Astrocyte (in vitro differentiated cells and primary cell): ENCODE results near the gene FBXW5. TPM values are rescaled to one million over a fixed set of nuclear protein-coding genes. Genes with fewer than 3 reads are reported as not detected.

Experiments used
- DNase-seq: peaks from one replicate; pipeline ENCODE4 v3.0.0-alpha.2; 2010; ENCODE audit warnings: low read depth
- FAIRE-seq: peaks from 2 replicates; lab custom pipeline; 2011; peaks lifted over from hg19 to GRCh38; lab: Jason Lieb, UNC
- H2AFZ ChIP-seq: 2 replicates; pipeline ENCODE4 v1.6.0; 2012; ENCODE audit warnings: low read depth, low read length, inconsistent platforms
- H3K27ac ChIP-seq: 2 replicates; pipeline ENCODE4 v1.5.1; 2011; ENCODE audit warnings: low read depth, low read length, inconsistent platforms
- H3K27me3 ChIP-seq: 2 replicates; pipeline ENCODE4 v1.6.0; 2011; ENCODE audit warnings: low read length, inconsistent platforms; ENCODE audit not compliant: insufficient read depth
- H3K36me3 ChIP-seq: 2 replicates; pipeline ENCODE4 v1.5.1; 2011; ENCODE audit warnings: low read length, inconsistent platforms; ENCODE audit not compliant: insufficient read depth
- H3K4me1 ChIP-seq: 2 replicates; pipeline ENCODE4 v1.5.1; 2011; ENCODE audit warnings: low read length, inconsistent platforms; ENCODE audit not compliant: insufficient read depth
- H3K4me2 ChIP-seq: 2 replicates; pipeline ENCODE4 v1.6.0; 2012; ENCODE audit warnings: low read length, inconsistent platforms
- H3K4me3 ChIP-seq: 2 replicates; pipeline ENCODE4 v1.5.1; 2011; ENCODE audit warnings: low read depth, mild to moderate bottlenecking, low read length, inconsistent platforms; ENCODE audit not compliant: insufficient read depth
- H3K79me2 ChIP-seq: 2 replicates; pipeline ENCODE4 v1.6.0; 2012; ENCODE audit warnings: mild to moderate bottlenecking, low read length, inconsistent platforms; ENCODE audit not compliant: insufficient read depth
- H3K9ac ChIP-seq: 2 replicates; pipeline ENCODE4 v1.6.0; 2012; ENCODE audit warnings: mild to moderate bottlenecking, low read length, inconsistent platforms
- H3K9me3 ChIP-seq: 2 replicates; pipeline ENCODE4 v1.5.1; 2012; ENCODE audit warnings: low read depth, mild to moderate bottlenecking, low read length, inconsistent platforms; ENCODE audit not compliant: insufficient read depth
- H4K20me1 ChIP-seq: 2 replicates; pipeline ENCODE4 v1.6.0; 2012; ENCODE audit warnings: low read length, inconsistent platforms; ENCODE audit not compliant: insufficient read depth
- H3K27ac Mint-ChIP-seq: one replicate; pipeline ENCODE4 v1.8.0; 2021; ENCODE audit warnings: mild to moderate bottlenecking, mixed read lengths; ENCODE audit not compliant: unreplicated experiment
- H3K27me3 Mint-ChIP-seq: one replicate; pipeline ENCODE4 v1.8.0; 2021; ENCODE audit warnings: low read depth, mixed read lengths; ENCODE audit not compliant: unreplicated experiment
- H3K36me3 Mint-ChIP-seq: one replicate; pipeline ENCODE4 v1.8.0; 2021; ENCODE audit warnings: low read depth, mixed read lengths; ENCODE audit not compliant: unreplicated experiment
- H3K4me1 Mint-ChIP-seq: one replicate; pipeline ENCODE4 v1.8.0; 2021; ENCODE audit warnings: low read depth, mixed read lengths; ENCODE audit not compliant: unreplicated experiment
- H3K4me3 Mint-ChIP-seq: one replicate; pipeline ENCODE4 v1.8.0; 2021; ENCODE audit warnings: mild to moderate bottlenecking, moderate library complexity, mixed read lengths; ENCODE audit not compliant: unreplicated experiment
- H3K9me3 Mint-ChIP-seq: one replicate; pipeline ENCODE4 v1.8.0; 2021; ENCODE audit warnings: mild to moderate bottlenecking, mixed read lengths; ENCODE audit not compliant: unreplicated experiment
- CTCF ChIP-seq: IDR thresholded peaks from 2 replicates; pipeline ENCODE4 v1.5.1; 2011; ENCODE audit warnings: low read depth, mild to moderate bottlenecking, inconsistent platforms, low read length, moderate library complexity; ENCODE audit not compliant: insufficient read depth
- EZH2 ChIP-seq: IDR thresholded peaks from 2 replicates; pipeline ENCODE4 v1.6.1; 2012; ENCODE audit warnings: mild to moderate bottlenecking, low read length, inconsistent platforms; ENCODE audit not compliant: insufficient read depth
- total RNA-seq: library from RNA; stranded (reverse); gene quantifications from 2 replicates; pipeline ENCODE4 v1.2.1, GENCODE V29; 2021

Gene FBXW5
- total RNA-seq, 1 donor from 2014 or later: 70.4 TPM

DNA sequence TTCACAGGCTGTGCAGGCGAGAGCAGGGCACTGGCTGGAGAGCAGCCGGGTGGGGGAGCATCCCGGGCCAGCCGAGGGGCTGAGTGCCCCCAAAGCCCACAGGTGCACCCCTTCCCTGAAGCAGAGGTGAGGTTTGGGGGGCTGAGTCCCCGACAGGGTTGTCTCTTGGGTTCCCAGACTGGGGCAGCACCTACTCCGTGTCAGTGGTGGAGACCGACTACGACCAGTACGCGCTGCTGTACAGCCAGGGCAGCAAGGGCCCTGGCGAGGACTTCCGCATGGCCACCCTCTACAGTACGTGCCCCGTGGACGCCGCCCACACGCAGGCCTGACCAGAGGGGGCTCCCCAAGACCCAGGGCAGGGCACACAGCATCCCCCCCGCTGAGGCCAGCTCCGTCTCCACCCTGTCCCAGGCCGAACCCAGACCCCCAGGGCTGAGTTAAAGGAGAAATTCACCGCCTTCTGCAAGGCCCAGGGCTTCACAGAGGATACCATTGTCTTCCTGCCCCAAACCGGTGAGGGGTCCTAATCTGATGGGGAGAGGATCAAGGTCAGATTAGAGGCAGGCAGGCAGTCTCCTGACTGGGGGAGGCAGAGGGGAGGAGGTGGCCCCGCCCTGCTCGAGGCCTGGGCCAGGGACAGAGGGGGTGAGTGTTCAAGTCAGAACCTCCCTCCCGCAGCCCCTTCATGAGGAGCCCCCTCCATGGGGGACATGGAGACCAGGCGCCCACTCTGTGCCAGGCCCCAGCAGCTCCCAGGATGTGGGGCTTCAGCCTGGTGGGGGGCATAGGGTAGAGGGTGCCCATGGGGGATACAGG is 35.4 kb upstream of the FBXW5 start:
- Mint-ChIP-seq H3K4me1 (no peaks in the 10 kb centered on the region), H3K9me3 (no peaks in the 10 kb centered on the region), H3K4me3 (no peak overlapping the region), H3K27me3 (peaks cover 23% of the 10 kb centered on the region), H3K27ac (no peak overlapping the region), H3K36me3 (peaks cover 3% of the 10 kb centered on the region)
- Histone ChIP-seq H3K4me3 (no peak overlapping the region), H3K4me1 (peaks cover 5% of the 10 kb centered on the region), H3K36me3 (no peaks in the 10 kb centered on the region), H3K9me3 (no peaks in the 10 kb centered on the region), H3K27me3 (peaks cover 11% of the 10 kb centered on the region), H2AFZ (no peak overlapping the region), H3K9ac (no peak overlapping the region), H3K4me2 (no peak overlapping the region), H4K20me1 (no peaks in the 10 kb centered on the region), H3K27ac (no peak overlapping the region), H3K79me2 (no peaks in the 10 kb centered on the region)
- FAIRE-seq: no peak
- TF ChIP-seq EZH2 (no peak), CTCF (no peak)
- no peak for DNase-seq

- H3K4me1 Mint-ChIP-seq: no peaks in the 10 kb centered on the region
- no peak for FAIRE-seq
- no peak overlapping the region for H3K4me3 Mint-ChIP-seq
Measured at GRCh38 chr9:136978865-136979544, 34.5 kb upstream of the FBXW5 start.

More at GRCh38 chr9:136978865-136979544, 34.5 kb upstream of the FBXW5 start:
- H3K4me2 ChIP-seq: no peak overlapping the region
- no peak overlapping the region for H3K9ac ChIP-seq
- H3K79me2 ChIP-seq: no peaks in the 10 kb centered on the region
- Mint-ChIP-seq H3K27ac (no peak overlapping the region), H3K9me3 (no peaks in the 10 kb centered on the region), H3K27me3 (peaks cover 21% of the 10 kb centered on the region), H3K36me3 (peaks cover 3% of the 10 kb centered on the region)
- no peak for DNase-seq
- peaks cover 5% of the 10 kb centered on the region for H3K4me1 ChIP-seq
- TF ChIP-seq CTCF: no peak
- no peak for TF ChIP-seq EZH2
- H3K36me3 ChIP-seq: no peaks in the 10 kb centered on the region
- peaks cover 4% of the 10 kb centered on the region for H3K27me3 ChIP-seq
- H4K20me1 ChIP-seq: no peaks in the 10 kb centered on the region
- H2AFZ ChIP-seq: no peak overlapping the region
- no peaks in the 10 kb centered on the region for H3K9me3 ChIP-seq
- no peak overlapping the region for H3K27ac ChIP-seq
- no peak overlapping the region for H3K4me3 ChIP-seq
